ENCODE results near the gene ECE1.

The ECE1 gene

GRCh38 chr1:21256776-21257175, 33.5 kb downstream of the ECE1 start:
- no peak overlapping the region for H3K4me3 ChIP-seq (ENCODE audit: low read length)
- no peak overlapping the region for H3K9ac ChIP-seq (ENCODE audit: low read length)
- no peaks in the 10 kb centered on the region for H3K9me3 ChIP-seq (ENCODE audit: control insufficient read depth, low read length)
- no peaks in the 10 kb centered on the region for H3K27me3 ChIP-seq (ENCODE audit: control insufficient read depth, insufficient read depth, low read length)
- peaks cover 3% of the 10 kb centered on the region for H3K36me3 ChIP-seq (ENCODE audit: control insufficient read depth, insufficient read depth, low read length)
- H3K4me1 ChIP-seq (ENCODE audit: control insufficient read depth, insufficient read depth, low read length): peaks cover 16% of the 10 kb centered on the region

GRCh38 chr1:21255943-21256320, 34.3 kb downstream of the ECE1 start:
- Histone ChIP-seq H3K9ac (ENCODE audit: low read length) (no peak overlapping the region), H3K36me3 (ENCODE audit: control insufficient read depth, insufficient read depth, low read length) (peaks cover 7% of the 10 kb centered on the region), H3K27me3 (ENCODE audit: control insufficient read depth, insufficient read depth, low read length) (no peaks in the 10 kb centered on the region), H3K4me3 (ENCODE audit: low read length) (no peak overlapping the region), H3K9me3 (ENCODE audit: control insufficient read depth, low read length) (no peaks in the 10 kb centered on the region), H3K4me1 (ENCODE audit: control insufficient read depth, insufficient read depth, low read length) (peaks cover 7% of the 10 kb centered on the region)

GRCh38 chr1:21255284-21255942, 34.9 kb downstream of the ECE1 start:
- no peaks in the 10 kb centered on the region for H3K27me3 ChIP-seq (ENCODE audit: control insufficient read depth, insufficient read depth, low read length)
- H3K9ac ChIP-seq (ENCODE audit: low read length): no peak overlapping the region
- H3K36me3 ChIP-seq (ENCODE audit: control insufficient read depth, insufficient read depth, low read length): peaks cover 7% of the 10 kb centered on the region
- H3K4me3 ChIP-seq (ENCODE audit: low read length): no peak overlapping the region
- peaks cover 7% of the 10 kb centered on the region for H3K4me1 ChIP-seq (ENCODE audit: control insufficient read depth, insufficient read depth, low read length)
- H3K9me3 ChIP-seq (ENCODE audit: control insufficient read depth, low read length): no peaks in the 10 kb centered on the region

- H3K9me3 ChIP-seq (ENCODE audit: control insufficient read depth, low read length): no peaks in the 10 kb centered on the region
- no peak overlapping the region for H3K4me3 ChIP-seq (ENCODE audit: low read length)
- H3K27me3 ChIP-seq (ENCODE audit: control insufficient read depth, insufficient read depth, low read length): no peaks in the 10 kb centered on the region
- H3K4me1 ChIP-seq (ENCODE audit: control insufficient read depth, insufficient read depth, low read length): peaks cover 7% of the 10 kb centered on the region
- H3K36me3 ChIP-seq (ENCODE audit: control insufficient read depth, insufficient read depth, low read length): peaks cover 3% of the 10 kb centered on the region
- no peak overlapping the region for H3K9ac ChIP-seq (ENCODE audit: low read length)
Observed at GRCh38 chr1:21254335-21254951, 35.8 kb downstream of the ECE1 start.

GRCh38 chr1:21251773-21252471, 38.3 kb downstream of the ECE1 start:
- no peaks in the 10 kb centered on the region for H3K27me3 ChIP-seq (ENCODE audit: control insufficient read depth, insufficient read depth, low read length)
- no peaks in the 10 kb centered on the region for H3K9me3 ChIP-seq (ENCODE audit: control insufficient read depth, low read length)
- H3K9ac ChIP-seq (ENCODE audit: low read length): no peak overlapping the region
- no peak overlapping the region for H3K4me3 ChIP-seq (ENCODE audit: low read length)
- H3K4me1 ChIP-seq (ENCODE audit: control insufficient read depth, insufficient read depth, low read length): peaks cover 7% of the 10 kb centered on the region
- peaks cover 3% of the 10 kb centered on the region for H3K36me3 ChIP-seq (ENCODE audit: control insufficient read depth, insufficient read depth, low read length)

GRCh38 chr1:21249940-21250493, 40.2 kb downstream of the ECE1 start:
- Histone ChIP-seq H3K4me3 (ENCODE audit: low read length) (no peak overlapping the region), H3K4me1 (ENCODE audit: control insufficient read depth, insufficient read depth, low read length) (peaks cover 5% of the 10 kb centered on the region), H3K27me3 (ENCODE audit: control insufficient read depth, insufficient read depth, low read length) (no peaks in the 10 kb centered on the region), H3K36me3 (ENCODE audit: control insufficient read depth, insufficient read depth, low read length) (peaks cover 3% of the 10 kb centered on the region), H3K9ac (ENCODE audit: low read length) (no peak overlapping the region), H3K9me3 (ENCODE audit: control insufficient read depth, low read length) (no peaks in the 10 kb centered on the region)

GRCh38 chr1:21247892-21248715, 42.2 kb downstream of the ECE1 start:
- Histone ChIP-seq H3K4me3 (ENCODE audit: low read length) (no peak overlapping the region), H3K9me3 (ENCODE audit: control insufficient read depth, low read length) (no peaks in the 10 kb centered on the region), H3K36me3 (ENCODE audit: control insufficient read depth, insufficient read depth, low read length) (peaks cover 8% of the 10 kb centered on the region), H3K4me1 (ENCODE audit: control insufficient read depth, insufficient read depth, low read length) (no peaks in the 10 kb centered on the region), H3K27me3 (ENCODE audit: control insufficient read depth, insufficient read depth, low read length) (no peaks in the 10 kb centered on the region), H3K9ac (ENCODE audit: low read length) (no peak overlapping the region)

- peaks cover 8% of the 10 kb centered on the region for H3K36me3 ChIP-seq (ENCODE audit: control insufficient read depth, insufficient read depth, low read length)
Observed at GRCh38 chr1:21246905-21247642, 43.2 kb downstream of the ECE1 start.

GRCh38 chr1:21245688-21246229, 44.5 kb downstream of the ECE1 start:
- H3K9me3 ChIP-seq (ENCODE audit: control insufficient read depth, low read length): no peaks in the 10 kb centered on the region
- peaks cover 4% of the 10 kb centered on the region for H3K36me3 ChIP-seq (ENCODE audit: control insufficient read depth, insufficient read depth, low read length)
- H3K4me1 ChIP-seq (ENCODE audit: control insufficient read depth, insufficient read depth, low read length): no peaks in the 10 kb centered on the region

More at GRCh38 chr1:21246905-21247642, 43.2 kb downstream of the ECE1 start:
- Histone ChIP-seq H3K4me1 (ENCODE audit: control insufficient read depth, insufficient read depth, low read length) (no peaks in the 10 kb centered on the region), H3K9me3 (ENCODE audit: control insufficient read depth, low read length) (no peaks in the 10 kb centered on the region), H3K27me3 (ENCODE audit: control insufficient read depth, insufficient read depth, low read length) (no peaks in the 10 kb centered on the region), H3K4me3 (ENCODE audit: low read length) (no peak overlapping the region), H3K9ac (ENCODE audit: low read length) (no peak overlapping the region)

GRCh38 chr1:21244986-21245687, 45.1 kb downstream of the ECE1 start:
- Histone ChIP-seq H3K9ac (ENCODE audit: low read length) (no peak overlapping the region), H3K36me3 (ENCODE audit: control insufficient read depth, insufficient read depth, low read length) (peaks cover 4% of the 10 kb centered on the region), H3K27me3 (ENCODE audit: control insufficient read depth, insufficient read depth, low read length) (no peaks in the 10 kb centered on the region), H3K4me1 (ENCODE audit: control insufficient read depth, insufficient read depth, low read length) (no peaks in the 10 kb centered on the region), H3K9me3 (ENCODE audit: control insufficient read depth, low read length) (no peaks in the 10 kb centered on the region), H3K4me3 (ENCODE audit: low read length) (no peak overlapping the region)

More at GRCh38 chr1:21245688-21246229, 44.5 kb downstream of the ECE1 start:
- H3K27me3 ChIP-seq (ENCODE audit: control insufficient read depth, insufficient read depth, low read length): no peaks in the 10 kb centered on the region
- H3K4me3 ChIP-seq (ENCODE audit: low read length): no peak overlapping the region
- H3K9ac ChIP-seq (ENCODE audit: low read length): no peak overlapping the region

All from mucosa of stomach (tissue), 1 donor.